ENCODE measurements around the gene TMEM132E. TPM values are rescaled to one million over a fixed set of nuclear protein-coding genes. Genes with fewer than 3 reads are reported as not detected.

Gene TMEM132E
- total RNA-seq, 2 donors from 2014 or later, result not detected

DNA sequence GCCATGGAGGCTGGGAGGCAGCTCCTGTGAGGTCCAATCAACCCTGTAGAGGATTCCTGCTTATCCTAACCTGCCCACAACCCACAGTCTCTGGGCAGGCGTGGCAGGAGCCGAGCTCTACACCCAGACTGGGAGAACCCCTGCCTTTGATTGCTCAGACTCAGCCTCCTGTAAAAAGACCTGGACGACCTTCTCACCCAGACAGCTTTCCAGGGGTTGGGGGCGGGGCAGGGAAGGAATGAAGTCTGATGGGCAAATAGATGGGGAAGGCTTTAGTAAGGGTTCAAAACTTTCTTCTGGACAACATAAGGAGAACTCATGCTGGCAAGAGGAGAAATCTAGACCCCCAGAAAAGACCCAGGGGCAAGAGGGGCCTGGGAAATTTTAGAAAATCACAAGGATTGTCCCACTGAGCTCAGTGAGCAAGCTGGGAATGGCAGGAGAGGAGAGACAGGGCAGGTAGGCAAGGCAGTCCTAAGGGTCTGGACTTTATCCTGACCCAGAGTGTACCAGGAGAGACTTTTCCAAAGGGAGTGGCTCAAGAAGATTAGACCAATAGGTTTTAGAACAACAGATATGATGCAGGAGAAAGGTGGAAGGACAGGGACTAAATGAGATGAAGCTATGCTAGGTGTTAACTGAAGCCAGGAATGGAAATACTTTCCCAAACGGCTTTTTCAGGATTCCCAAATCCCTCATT, 70.8 kb downstream of the TMEM132E start:
- no peak for TF ChIP-seq POLR2A (IDR thresholded peaks at IDR 0.05)
- TF ChIP-seq, protein P1, sequence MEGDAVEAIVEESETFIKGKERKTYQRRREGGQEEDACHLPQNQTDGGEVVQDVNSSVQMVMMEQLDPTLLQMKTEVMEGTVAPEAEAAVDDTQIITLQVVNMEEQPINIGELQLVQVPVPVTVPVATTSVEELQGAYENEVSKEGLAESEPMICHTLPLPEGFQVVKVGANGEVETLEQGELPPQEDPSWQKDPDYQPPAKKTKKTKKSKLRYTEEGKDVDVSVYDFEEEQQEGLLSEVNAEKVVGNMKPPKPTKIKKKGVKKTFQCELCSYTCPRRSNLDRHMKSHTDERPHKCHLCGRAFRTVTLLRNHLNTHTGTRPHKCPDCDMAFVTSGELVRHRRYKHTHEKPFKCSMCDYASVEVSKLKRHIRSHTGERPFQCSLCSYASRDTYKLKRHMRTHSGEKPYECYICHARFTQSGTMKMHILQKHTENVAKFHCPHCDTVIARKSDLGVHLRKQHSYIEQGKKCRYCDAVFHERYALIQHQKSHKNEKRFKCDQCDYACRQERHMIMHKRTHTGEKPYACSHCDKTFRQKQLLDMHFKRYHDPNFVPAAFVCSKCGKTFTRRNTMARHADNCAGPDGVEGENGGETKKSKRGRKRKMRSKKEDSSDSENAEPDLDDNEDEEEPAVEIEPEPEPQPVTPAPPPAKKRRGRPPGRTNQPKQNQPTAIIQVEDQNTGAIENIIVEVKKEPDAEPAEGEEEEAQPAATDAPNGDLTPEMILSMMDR (IDR thresholded peaks at IDR 0.05), result no peak
- intact Hi-C loops (cut with DNase I), result no loop called here
- Histone ChIP-seq H3K4me3 (no peak overlapping the region), H3K27ac (no peak overlapping the region), H3K27me3 (no peaks in the 10 kb centered on the region), H3K4me1 (peaks cover 12% of the 10 kb centered on the region), H3K9me3 (no peaks in the 10 kb centered on the region), H3K36me3 (replicated peaks in 1 of 2; ENCODE audit: insufficient read depth in 1 of 2, low read depth in 2 of 2) (no peaks in the 10 kb centered on the region)
- DNase-seq (no peak), ATAC-seq (no peak)
- WGBS, 2 donors, result 56 to 63% methylated on average over 4 to 5 of the region's 5 CpGs

DNA sequence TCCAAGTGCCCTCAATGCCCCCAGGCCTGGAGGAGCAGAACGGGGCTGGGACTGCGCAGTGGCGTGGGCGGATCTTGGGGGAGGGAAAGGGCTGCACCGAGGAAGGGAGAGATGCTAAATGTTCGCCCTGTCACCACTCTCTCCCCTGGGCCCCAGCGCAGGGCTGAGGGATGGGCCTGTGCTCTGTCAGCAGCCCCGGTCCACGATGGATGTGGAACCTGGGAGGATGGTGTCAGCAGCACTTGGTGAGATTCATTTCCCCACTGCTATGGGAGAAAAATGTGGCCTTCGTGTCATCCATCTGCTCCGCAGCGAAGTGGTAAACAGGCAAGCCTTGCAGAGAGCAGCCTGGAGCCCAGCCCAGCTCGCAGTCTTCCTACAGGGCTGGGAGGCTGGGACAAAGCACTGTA, 72.0 kb downstream of the TMEM132E start:
- TF ChIP-seq, protein P1 (IDR thresholded peaks at IDR 0.05), result no peak
- no peak for TF ChIP-seq POLR2A (IDR thresholded peaks at IDR 0.05)
- no peaks in the 10 kb centered on the region for H3K27me3 ChIP-seq
- H3K9me3 ChIP-seq, result no peaks in the 10 kb centered on the region
- no peaks in the 10 kb centered on the region for H3K36me3 ChIP-seq (replicated peaks in 1 of 2; ENCODE audit: insufficient read depth in 1 of 2, low read depth in 2 of 2)
- DNase-seq (no peak), ATAC-seq (no peak)
- WGBS, 2 donors, result 47 to 48% methylated on average over 9 to 13 of the region's 13 CpGs
- H3K27ac ChIP-seq, result no peak overlapping the region
- H3K4me3 ChIP-seq, result no peak overlapping the region
- no peaks in the 10 kb centered on the region for H3K4me1 ChIP-seq
- intact Hi-C loops (cut with DNase I), result no loop called here

DNA sequence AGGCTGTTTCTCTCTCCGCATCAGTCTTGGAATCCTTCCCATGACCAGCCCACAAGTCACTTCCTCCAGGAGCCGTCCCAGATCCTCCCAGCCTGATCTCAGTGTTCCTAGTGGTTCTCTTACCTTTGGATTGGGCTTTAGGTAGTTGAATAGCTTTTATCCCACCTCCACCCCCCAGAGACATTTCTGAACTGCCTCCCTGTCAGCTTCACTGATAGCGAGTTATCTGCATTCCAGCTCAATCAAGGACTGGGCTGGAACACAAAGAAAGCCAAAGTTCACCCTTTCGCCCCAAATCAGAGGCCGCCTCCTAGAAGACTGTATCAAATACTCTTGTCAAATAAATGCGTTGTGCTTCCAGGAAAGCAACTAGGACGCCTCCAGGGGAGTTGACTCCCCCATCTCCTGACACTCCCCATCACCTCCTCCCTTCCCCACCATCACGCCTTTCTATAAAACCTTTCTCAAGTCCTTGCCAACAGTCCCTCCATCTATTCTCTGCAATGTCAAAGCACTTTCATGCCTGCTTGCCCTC, 72.7 kb downstream of the TMEM132E start:
- ATAC-seq (no peak), DNase-seq (no peak)
- TF ChIP-seq POLR2A (IDR thresholded peaks at IDR 0.05), result no peak
- TF ChIP-seq, protein P1 (IDR thresholded peaks at IDR 0.05), result no peak
- H3K36me3 ChIP-seq (replicated peaks in 1 of 2; ENCODE audit: insufficient read depth in 1 of 2, low read depth in 2 of 2), result no peaks in the 10 kb centered on the region
- intact Hi-C loops (cut with DNase I), result no loop called here
- H3K27ac ChIP-seq, result no peak overlapping the region
- H3K4me3 ChIP-seq, result no peak overlapping the region
- no peaks in the 10 kb centered on the region for H3K9me3 ChIP-seq
- no peaks in the 10 kb centered on the region for H3K4me1 ChIP-seq
- H3K27me3 ChIP-seq, result no peaks in the 10 kb centered on the region
- 20 to 22% methylated on average over 8 of the region's 8 CpGs for WGBS, 2 donors

DNA sequence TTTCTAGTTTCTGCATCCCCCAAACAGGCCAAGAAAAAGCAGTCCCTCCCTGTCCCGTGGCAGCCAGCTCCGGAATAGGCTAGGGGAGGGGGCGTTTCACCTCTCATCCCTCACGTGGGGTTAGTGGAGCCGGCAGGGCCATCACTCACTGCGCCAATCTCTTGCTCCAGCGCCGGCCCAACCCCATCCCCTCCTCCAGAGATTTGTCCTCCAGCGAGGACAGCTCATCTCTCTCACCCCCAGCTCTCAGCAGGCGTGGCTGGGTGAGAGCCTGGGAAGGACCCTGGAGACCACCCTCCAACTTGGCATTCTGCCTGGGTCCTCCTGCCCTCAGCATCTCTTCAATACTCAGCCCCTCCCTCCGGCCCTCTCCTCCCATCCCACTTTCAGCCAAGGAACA, 74.1 kb downstream of the TMEM132E start:
- WGBS, 2 donors, result 49 to 52% methylated on average over 8 to 11 of the region's 11 CpGs
- no peaks in the 10 kb centered on the region for H3K4me1 ChIP-seq
- no peak overlapping the region for H3K27ac ChIP-seq
- no peak overlapping the region for H3K4me3 ChIP-seq
- TF ChIP-seq POLR2A (IDR thresholded peaks at IDR 0.05), result no peak
- TF ChIP-seq, protein P1 (IDR thresholded peaks at IDR 0.05), result no peak
- no peak for DNase-seq
- intact Hi-C loops (cut with DNase I), result no loop called here
- no peaks in the 10 kb centered on the region for H3K27me3 ChIP-seq
- H3K9me3 ChIP-seq, result no peaks in the 10 kb centered on the region
- ATAC-seq, result no peak
- no peaks in the 10 kb centered on the region for H3K36me3 ChIP-seq (replicated peaks in 1 of 2; ENCODE audit: insufficient read depth in 1 of 2, low read depth in 2 of 2)
